DMS153 (cell line): ENCODE measurements around the gene MAS1L.

ENCODE experiments used
- DNase-seq: peaks from one replicate; lab custom pipeline; 2025; lab: John Stamatoyannopoulos, UW

The MAS1L gene

GRCh38 chr6:29487660-29488059 lies at the start of gene MAS1L:
MAS1L (minus strand) TSS chr6:29487956; CDS start chr6:29487902, 54 bp downstream.
- DNase-seq: no peak

- no peak for DNase-seq
Measured at GRCh38 chr6:29532320-29532951, 44.7 kb upstream of the MAS1L start.

- DNase-seq: no peak
Measured at GRCh38 chr6:29531668-29532067, 43.9 kb upstream of the MAS1L start.

- no peak for DNase-seq
Measured at GRCh38 chr6:29530671-29531310, 43.0 kb upstream of the MAS1L start.

GRCh38 chr6:29529956-29530355 lies 42.2 kb upstream of the MAS1L start:
- DNase-seq: no peak

- no peak for DNase-seq
Measured at GRCh38 chr6:29528988-29529560, 41.3 kb upstream of the MAS1L start.

- DNase-seq: no peak
Measured at GRCh38 chr6:29528300-29528931, 40.7 kb upstream of the MAS1L start.

GRCh38 chr6:29527564-29527963 lies 39.8 kb upstream of the MAS1L start:
- no peak for DNase-seq

GRCh38 chr6:29527126-29527525 lies 39.4 kb upstream of the MAS1L start:
- DNase-seq: no peak

GRCh38 chr6:29525311-29525639 lies 37.5 kb upstream of the MAS1L start:
- DNase-seq: no peak

- no peak for DNase-seq
Measured at GRCh38 chr6:29524444-29525310, 36.9 kb upstream of the MAS1L start.

GRCh38 chr6:29524044-29524443 lies 36.3 kb upstream of the MAS1L start:
- DNase-seq: no peak

GRCh38 chr6:29522227-29522626 lies 34.5 kb upstream of the MAS1L start:
- DNase-seq: no peak

- no peak for DNase-seq
Measured at GRCh38 chr6:29521006-29521680, 33.4 kb upstream of the MAS1L start.

- DNase-seq: no peak
Measured at GRCh38 chr6:29520232-29520631, 32.5 kb upstream of the MAS1L start.

GRCh38 chr6:29519291-29520010 lies 31.7 kb upstream of the MAS1L start:
- no peak for DNase-seq

GRCh38 chr6:29517728-29518440 lies 30.1 kb upstream of the MAS1L start:
- DNase-seq: no peak

- DNase-seq: no peak
Measured at GRCh38 chr6:29517245-29517644, 29.5 kb upstream of the MAS1L start.

- peak; percentile 30 for DNase-seq
Measured at GRCh38 chr6:29516108-29516507, 28.4 kb upstream of the MAS1L start.

- no peak for DNase-seq
Measured at GRCh38 chr6:29510746-29511300, 23.1 kb upstream of the MAS1L start.
